Effector memory CD8-positive, alpha-beta T cell (primary cell): ENCODE results near the gene SH3D19.
"Not testable (repeated sequence)": the region's sequence is repeated elsewhere in the genome, so short reads cannot be mapped to it uniquely, and the experiment has no call there.

Source experiments
- ATAC-seq: fragments of 150-1000 bp; cut with Tn5 transposase; replicated peaks from 2 replicates; pipeline ENCODE4 v1.10.0; 2021; ENCODE audit warnings: mild to moderate bottlenecking, moderate library complexity
- DNase-seq, 3 experiments: peaks; one replicate each; pipeline ENCODE4 v3.0.0; 2021
- H3K27ac Mint-ChIP-seq, 2 donors: one replicate each; pipeline ENCODE4 v1.8.0; 2022; ENCODE audit warnings: mild to moderate bottlenecking in 2 of 2, mixed read lengths in 2 of 2, moderate library complexity in 2 of 2
- H3K27me3 Mint-ChIP-seq, 2 donors: one replicate each; pipeline ENCODE4 v1.8.0; 2022; ENCODE audit warnings: mixed read lengths in 2 of 2
- H3K36me3 Mint-ChIP-seq: one replicate; pipeline ENCODE4 v1.8.0; 2022; ENCODE audit warnings: mild to moderate bottlenecking, moderate library complexity, mixed read lengths; ENCODE audit not compliant: insufficient read depth
- H3K4me1 Mint-ChIP-seq, 2 donors: one replicate each; pipeline ENCODE4 v1.8.0; 2022; ENCODE audit warnings: low read depth in 2 of 2, mixed read lengths in 2 of 2
- H3K4me3 Mint-ChIP-seq, 2 donors: one replicate each; pipeline ENCODE4 v1.8.0; 2022; ENCODE audit warnings: mild to moderate bottlenecking in 2 of 2, mixed read lengths in 2 of 2, moderate library complexity in 2 of 2
- H3K9me3 Mint-ChIP-seq, 2 donors: one replicate each; pipeline ENCODE4 v1.8.0; 2022; ENCODE audit warnings: mixed read lengths in 2 of 2

The SH3D19 gene

GRCh38 chr4:151284534-151285245, 40.7 kb downstream of the SH3D19 start:
- H3K27me3 Mint-ChIP-seq, result peaks cover 0 to 6% of the 10 kb centered on the region in 2 donors
- H3K36me3 Mint-ChIP-seq, result peaks cover 4% of the 10 kb centered on the region
- DNase-seq, result no peak
- no peaks in the 10 kb centered on the region for H3K9me3 Mint-ChIP-seq
- H3K4me1 Mint-ChIP-seq, result no peaks in the 10 kb centered on the region
- no peak for ATAC-seq
- H3K27ac Mint-ChIP-seq, result no peak overlapping the region
- H3K4me3 Mint-ChIP-seq, result no peak overlapping the region

- Mint-ChIP-seq H3K4me3 (no peak within 1 kb of the TSS), H3K36me3 (no peaks in the 10 kb centered on the region), H3K9me3 (no peaks in the 10 kb centered on the region), H3K27me3 (peaks cover 13 to 29% of the 10 kb centered on the region in 2 donors), H3K4me1 (no peaks in the 10 kb centered on the region), H3K27ac (no peak within 1 kb of the TSS)
- ATAC-seq (no peak), DNase-seq (peak in 2 of 3 experiments; percentile 2 to 3)
These were observed 48.4 kb downstream of the SH3D19 start, which contains the start of gene PRSS48 for GRCh38 chr4:151276787-151277562. PRSS48 (plus strand) TSS chr4:151277161; CDS start chr4:151277173, 12 bp downstream.

- H3K36me3 Mint-ChIP-seq, H3K27me3 Mint-ChIP-seq, ATAC-seq, DNase-seq, H3K27ac Mint-ChIP-seq, H3K9me3 Mint-ChIP-seq, H3K4me3 Mint-ChIP-seq, H3K4me1 Mint-ChIP-seq: not testable (repeated sequence)
These were observed 56.5 kb downstream of the SH3D19 start for GRCh38 chr4:151268905-151269304.

- ATAC-seq (no peak), DNase-seq (no peak)
- Mint-ChIP-seq H3K4me3 (no peak overlapping the region), H3K36me3 (no peaks in the 10 kb centered on the region), H3K27ac (no peak overlapping the region), H3K4me1 (no peaks in the 10 kb centered on the region), H3K9me3 (no peaks in the 10 kb centered on the region), H3K27me3 (peaks cover 0 to 6% of the 10 kb centered on the region in 2 donors)
These were observed 57.4 kb downstream of the SH3D19 start for GRCh38 chr4:151267822-151268535.

- no peak for DNase-seq
- H3K27me3 Mint-ChIP-seq, result peaks cover 6 to 13% of the 10 kb centered on the region in 2 donors
- no peaks in the 10 kb centered on the region for H3K4me1 Mint-ChIP-seq
- H3K27ac Mint-ChIP-seq, result no peak overlapping the region
- no peak for ATAC-seq
- H3K36me3 Mint-ChIP-seq, result no peaks in the 10 kb centered on the region
- H3K9me3 Mint-ChIP-seq, result no peaks in the 10 kb centered on the region
- H3K4me3 Mint-ChIP-seq, result no peak overlapping the region
These were observed 58.3 kb downstream of the SH3D19 start for GRCh38 chr4:151267104-151267503.

- H3K36me3 Mint-ChIP-seq, result no peaks in the 10 kb centered on the region
- no peak for DNase-seq
- no peak overlapping the region for H3K27ac Mint-ChIP-seq
- H3K27me3 Mint-ChIP-seq, result peaks cover 6 to 17% of the 10 kb centered on the region in 2 donors
- no peaks in the 10 kb centered on the region for H3K4me1 Mint-ChIP-seq
- no peaks in the 10 kb centered on the region for H3K9me3 Mint-ChIP-seq
- H3K4me3 Mint-ChIP-seq, result no peak overlapping the region
- ATAC-seq, result no peak
These were observed 58.9 kb downstream of the SH3D19 start for GRCh38 chr4:151266497-151266896.

- ATAC-seq (no peak), DNase-seq (no peak)
- H3K4me3 Mint-ChIP-seq, result no peak overlapping the region
- no peak overlapping the region for H3K27ac Mint-ChIP-seq
- H3K4me1 Mint-ChIP-seq, result no peaks in the 10 kb centered on the region
- H3K9me3 Mint-ChIP-seq, result no peaks in the 10 kb centered on the region
- peaks cover 6 to 25% of the 10 kb centered on the region in 2 donors for H3K27me3 Mint-ChIP-seq
- no peaks in the 10 kb centered on the region for H3K36me3 Mint-ChIP-seq
These were observed 62.0 kb downstream of the SH3D19 start for GRCh38 chr4:151263455-151263854.

GRCh38 chr4:151260526-151260925, 64.9 kb downstream of the SH3D19 start:
- no peaks in the 10 kb centered on the region for H3K9me3 Mint-ChIP-seq
- peaks cover 11 to 27% of the 10 kb centered on the region in 2 donors for H3K27me3 Mint-ChIP-seq

GRCh38 chr4:151259752-151260151, 65.7 kb downstream of the SH3D19 start:
- no peak for ATAC-seq
- H3K4me1 Mint-ChIP-seq, result no peaks in the 10 kb centered on the region
- H3K9me3 Mint-ChIP-seq, result no peaks in the 10 kb centered on the region
- H3K27ac Mint-ChIP-seq, result no peak overlapping the region
- H3K36me3 Mint-ChIP-seq, result no peaks in the 10 kb centered on the region
- no peak for DNase-seq
- H3K27me3 Mint-ChIP-seq, result peaks cover 11 to 27% of the 10 kb centered on the region in 2 donors
- H3K4me3 Mint-ChIP-seq, result no peak overlapping the region

More at GRCh38 chr4:151260526-151260925, 64.9 kb downstream of the SH3D19 start:
- DNase-seq (no peak), ATAC-seq (no peak)
- no peak overlapping the region for H3K4me3 Mint-ChIP-seq
- no peak overlapping the region for H3K27ac Mint-ChIP-seq
- no peaks in the 10 kb centered on the region for H3K4me1 Mint-ChIP-seq
- H3K36me3 Mint-ChIP-seq, result no peaks in the 10 kb centered on the region

- no peaks in the 10 kb centered on the region for H3K36me3 Mint-ChIP-seq
- ATAC-seq, result no peak
- no peaks in the 10 kb centered on the region for H3K4me1 Mint-ChIP-seq
- no peak overlapping the region for H3K27ac Mint-ChIP-seq
- DNase-seq, result no peak
- no peaks in the 10 kb centered on the region for H3K9me3 Mint-ChIP-seq
- no peak overlapping the region for H3K4me3 Mint-ChIP-seq
- peaks cover 10 to 24% of the 10 kb centered on the region in 2 donors for H3K27me3 Mint-ChIP-seq
These were observed 67.7 kb downstream of the SH3D19 start for GRCh38 chr4:151257704-151258103.

GRCh38 chr4:151256134-151256533, 69.3 kb downstream of the SH3D19 start:
- Mint-ChIP-seq H3K4me1 (no peaks in the 10 kb centered on the region), H3K27me3 (peaks cover 5 to 13% of the 10 kb centered on the region in 2 donors), H3K27ac (no peak overlapping the region), H3K4me3 (no peak overlapping the region), H3K36me3 (no peaks in the 10 kb centered on the region), H3K9me3 (no peaks in the 10 kb centered on the region)
- DNase-seq (no peak), ATAC-seq (no peak)

GRCh38 chr4:151255680-151256079, 69.7 kb downstream of the SH3D19 start:
- H3K4me1 Mint-ChIP-seq, H3K4me3 Mint-ChIP-seq, H3K27ac Mint-ChIP-seq, H3K9me3 Mint-ChIP-seq, DNase-seq, ATAC-seq, H3K36me3 Mint-ChIP-seq: not testable (repeated sequence)
- peaks cover 5 to 13% of the 10 kb centered on the region in 2 donors for H3K27me3 Mint-ChIP-seq

- H3K4me3 Mint-ChIP-seq, DNase-seq, H3K4me1 Mint-ChIP-seq, H3K36me3 Mint-ChIP-seq, ATAC-seq, H3K27ac Mint-ChIP-seq, H3K9me3 Mint-ChIP-seq: not testable (repeated sequence)
- H3K27me3 Mint-ChIP-seq, result peaks cover 5 to 13% of the 10 kb centered on the region in 2 donors
These were observed 70.2 kb downstream of the SH3D19 start for GRCh38 chr4:151255226-151255625.
